K562 (cell line): ENCODE data around the gene LY6G5B. TPM values are rescaled to one million over a fixed set of nuclear protein-coding genes. Genes with fewer than 3 reads are reported as not detected.
A peak's percentile ranks its signal among the peaks of the same experiment; 100 is the strongest.

ENCODE experiments used
- CHD1 ChIP-seq: fragments of 200-600 bp; sonication (generic); IDR thresholded peaks from one replicate; pipeline ENCODE4 v1.6.1; 2012; ENCODE audit warnings: mild to moderate bottlenecking, moderate library complexity, low read length, inconsistent platforms
- EHMT2 ChIP-seq: fragments of 450-650 bp; IDR thresholded peaks from 2 replicates; pipeline ENCODE4 v1.6.1; 2018; ENCODE audit warnings: antibody characterized with exemption
- ELF2 ChIP-seq: fragments of 250-450 bp; sonication (Bioruptor Pico); IDR thresholded peaks from 2 replicates; pipeline ENCODE4 v1.5.0; 2021; ENCODE audit warnings: mild to moderate bottlenecking
- ETS2 ChIP-seq: IDR thresholded peaks from 2 replicates; pipeline ENCODE4 v1.6.1; 2016; ENCODE audit warnings: borderline replicate concordance, missing genetic modification characterization, mild to moderate bottlenecking, moderate library complexity, missing compliant biosample characterization; ENCODE audit not compliant: poor library complexity, severe bottlenecking
- HCFC1 ChIP-seq: IDR thresholded peaks from 2 replicates; pipeline ENCODE4 v1.6.1; 2012; ENCODE audit warnings: low read depth, low read length, improper control_type of control experiment
- HNRNPK ChIP-seq: fragments of 200-400 bp; formaldehyde crosslinking; IDR thresholded peaks from one replicate; pipeline ENCODE4 v1.6.1; 2018; ENCODE audit warnings: mild to moderate bottlenecking, low read depth, low read length; ENCODE audit not compliant: poor library complexity, severe bottlenecking
- IFI16 ChIP-seq: fragments of 250-450 bp; sonication (Bioruptor Pico); IDR thresholded peaks from 2 replicates; pipeline ENCODE4 v2.1.2; 2022; ENCODE audit warnings: mild to moderate bottlenecking, inconsistent platforms
- JUND ChIP-seq, 2 experiments: IDR thresholded peaks; 2 replicates in 1 of 2; 3 replicates in 1 of 2; pipeline ENCODE4 v1.6.1; 2011; ENCODE audit warnings: borderline replicate concordance in 2 of 2, low read depth in 2 of 2, low read length in 2 of 2, improper control_type of control experiment in 1 of 2, missing biosample characterization in 1 of 2, missing genetic modification characterization in 1 of 2, missing genetic modification reagents in 1 of 2
- MYC ChIP-seq, 2 experiments: fragments of 250-450 bp in 1 of 2; sonication (Bioruptor Pico) in 1 of 2; IDR thresholded peaks; 2 replicates each; pipeline versions ENCODE4 v1.5.1 to v1.6.1; 2012 to 2021; ENCODE audit warnings: low read depth in 2 of 2, borderline replicate concordance in 1 of 2, improper control_type of control experiment in 1 of 2, low read length in 1 of 2, mild to moderate bottlenecking in 1 of 2, moderate library complexity in 1 of 2
- RCOR1 ChIP-seq, 2 experiments: IDR thresholded peaks; 2 replicates each; pipeline ENCODE4 v1.6.1; 2012; ENCODE audit warnings: low read depth in 2 of 2, low read length in 2 of 2, borderline replicate concordance in 1 of 2, improper control_type of control experiment in 1 of 2
- SMARCE1 ChIP-seq: fragments of 450-650 bp; IDR thresholded peaks from 2 replicates; pipeline ENCODE4 v1.7.1; 2016; ENCODE audit warnings: mild to moderate bottlenecking
- SRSF3 ChIP-seq: fragments of 200-400 bp; formaldehyde crosslinking; IDR thresholded peaks from 2 replicates; pipeline ENCODE4 v1.6.1; 2016; ENCODE audit warnings: mild to moderate bottlenecking, low read length, moderate library complexity; ENCODE audit not compliant: insufficient read depth
- TRIM28 ChIP-seq: fragments of 450-650 bp; IDR thresholded peaks from 2 replicates; pipeline ENCODE4 v1.6.1; 2017
- ZNF41 ChIP-seq: fragments of 250-450 bp; sonication (Bioruptor Pico); conservative IDR thresholded peaks from 2 replicates; pipeline ENCODE4 v1.4.0; 2020; ENCODE audit warnings: mild to moderate bottlenecking
- ZNF551 ChIP-seq: fragments of 250-450 bp; sonication (Bioruptor Pico); IDR thresholded peaks from 2 replicates; pipeline ENCODE4 v1.5.0; 2021; ENCODE audit warnings: mild to moderate bottlenecking, moderate library complexity
- ZNF583 ChIP-seq: fragments of 250-450 bp; sonication (Bioruptor Pico); IDR thresholded peaks from 2 replicates; pipeline ENCODE4 v1.4.0; 2020
- polyA plus RNA-seq, 8 experiments: library from polyadenylated mRNA; depleted of rRNA in 4 of 8; stranded (reverse) in 5 of 8; unstranded in 3 of 8; fragments of >200 nt; fragmentation: Nextera tagmentation in 2 of 8; fragmentation: Illumina TruSeq in 1 of 8; extraction: Ambion mirVana in 2 of 8; extraction: Trizol in 1 of 8; gene quantifications; 2 replicates each; pipeline versions ENCODE4 v1.2.1 to v1.2.3, GENCODE V29; 2011 to 2014; ENCODE audit warnings: inconsistent platforms in 1 of 8, missing spikeins in 1 of 8
- total RNA-seq, 7 experiments: library from RNA; depleted of rRNA in 6 of 7; stranded (reverse); fragments of >200 nt in 6 of 7; fragmentation: Illumina TruSeq in 2 of 7; extraction: Trizol in 2 of 7; gene quantifications; 2 replicates each; pipeline versions ENCODE4 v1.2.1 to v1.2.3, GENCODE V29; 2011 to 2021; ENCODE audit warnings: low replicate concordance in 1 of 7
- TF ChIP-seq, protein P1 (sequence below): fragments of 250-450 bp; sonication (Bioruptor Pico); IDR thresholded peaks from 2 replicates; pipeline ENCODE4 v1.4.0; 2020; ENCODE audit warnings: mild to moderate bottlenecking
- TF ChIP-seq, protein P2 (sequence below): sonication (generic); IDR thresholded peaks from 2 replicates; pipeline ENCODE4 v1.6.1; 2016
- TF ChIP-seq, protein P3 (sequence below): fragments of 450-650 bp; IDR thresholded peaks from 2 replicates; pipeline ENCODE4 v1.6.1; 2018; ENCODE audit not compliant: partially characterized antibody

The LY6G5B gene
- total and polyA plus RNA-seq, 9 of the 15 experiments (the other 6 are each of a cell fraction or from before 2014, with no cell fraction given), result 6.0 to 27.0 (median 7.5) TPM

DNA sequence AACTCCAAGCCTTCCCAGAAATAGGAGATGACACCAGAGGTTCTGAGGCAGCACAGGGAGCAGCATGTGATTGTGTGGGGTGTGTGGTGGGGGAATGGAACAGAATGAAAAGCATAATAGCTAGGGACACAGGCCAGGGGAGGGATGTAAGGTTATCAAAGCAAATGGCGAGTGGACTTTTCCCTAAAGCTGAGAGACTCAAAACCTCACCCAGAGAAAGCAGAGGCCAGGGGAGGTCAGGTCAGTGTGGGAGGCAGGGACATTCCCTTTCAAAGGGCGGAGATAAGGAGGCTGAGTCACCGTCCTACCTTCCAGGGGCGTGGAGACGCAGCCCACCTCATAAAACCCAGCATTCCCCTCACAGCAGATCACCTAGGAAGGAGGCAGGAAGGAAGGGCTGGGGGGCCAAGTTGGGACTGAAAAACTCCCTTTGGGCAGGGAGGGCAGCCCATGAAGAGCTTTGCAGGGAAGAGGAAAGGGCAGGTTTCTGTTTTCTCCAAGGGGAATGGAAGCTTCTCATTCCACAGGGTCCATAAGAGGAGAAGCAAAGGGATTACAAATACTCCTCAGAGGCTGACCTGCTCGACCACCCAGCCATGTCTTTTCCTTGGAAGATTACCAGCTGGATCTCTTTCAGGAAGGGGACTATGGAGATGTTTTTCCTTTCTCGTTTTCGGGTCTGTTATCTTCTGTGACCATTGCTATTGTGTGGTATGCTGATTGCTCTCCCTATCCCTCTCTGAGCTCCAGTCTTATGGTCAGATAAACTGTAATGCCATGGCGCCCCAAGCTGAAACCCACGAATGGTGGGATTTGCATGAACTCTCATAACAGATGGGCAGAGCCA is 20.7 kb downstream of the LY6G5B start (continued):
- TF ChIP-seq ETS2, result no peak
- peak; percentile 63; the same call in 1 of the 2 replicates for TF ChIP-seq TRIM28
- TF ChIP-seq CHD1, result no peak
- peak; percentile 100 for TF ChIP-seq JUND (IDR thresholded peaks at IDR 0.05; ENCODE audit: borderline replicate concordance, low read depth, low read length)
- peak; percentile 99; the same call in 2 of the 3 replicates for TF ChIP-seq JUND (tag; IDR thresholded peaks at IDR 0.05; ENCODE audit: borderline replicate concordance, low read depth, low read length)
- no peak for TF ChIP-seq HCFC1
- TF ChIP-seq, protein P1, sequence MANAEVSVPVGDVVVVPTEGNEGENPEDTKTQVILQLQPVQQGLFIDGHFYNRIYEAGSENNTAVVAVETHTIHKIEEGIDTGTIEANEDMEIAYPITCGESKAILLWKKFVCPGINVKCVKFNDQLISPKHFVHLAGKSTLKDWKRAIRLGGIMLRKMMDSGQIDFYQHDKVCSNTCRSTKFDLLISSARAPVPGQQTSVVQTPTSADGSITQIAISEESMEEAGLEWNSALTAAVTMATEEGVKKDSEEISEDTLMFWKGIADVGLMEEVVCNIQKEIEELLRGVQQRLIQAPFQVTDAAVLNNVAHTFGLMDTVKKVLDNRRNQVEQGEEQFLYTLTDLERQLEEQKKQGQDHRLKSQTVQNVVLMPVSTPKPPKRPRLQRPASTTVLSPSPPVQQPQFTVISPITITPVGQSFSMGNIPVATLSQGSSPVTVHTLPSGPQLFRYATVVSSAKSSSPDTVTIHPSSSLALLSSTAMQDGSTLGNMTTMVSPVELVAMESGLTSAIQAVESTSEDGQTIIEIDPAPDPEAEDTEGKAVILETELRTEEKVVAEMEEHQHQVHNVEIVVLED (CRISPR knock-in tag), result no peak
- TF ChIP-seq, protein P2, sequence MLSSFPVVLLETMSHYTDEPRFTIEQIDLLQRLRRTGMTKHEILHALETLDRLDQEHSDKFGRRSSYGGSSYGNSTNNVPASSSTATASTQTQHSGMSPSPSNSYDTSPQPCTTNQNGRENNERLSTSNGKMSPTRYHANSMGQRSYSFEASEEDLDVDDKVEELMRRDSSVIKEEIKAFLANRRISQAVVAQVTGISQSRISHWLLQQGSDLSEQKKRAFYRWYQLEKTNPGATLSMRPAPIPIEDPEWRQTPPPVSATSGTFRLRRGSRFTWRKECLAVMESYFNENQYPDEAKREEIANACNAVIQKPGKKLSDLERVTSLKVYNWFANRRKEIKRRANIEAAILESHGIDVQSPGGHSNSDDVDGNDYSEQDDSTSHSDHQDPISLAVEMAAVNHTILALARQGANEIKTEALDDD, result peak; percentile 55; the same call in 1 of the 2 replicates
- peak; percentile 30 to 96 for TF ChIP-seq RCOR1 (IDR thresholded peaks at IDR 0.05; ENCODE audit: borderline replicate concordance in 1 of 2, low read depth in 2 of 2, low read length in 2 of 2)
- TF ChIP-seq ZNF551 (CRISPR knock-in tag), result no peak
- peak; percentile 27; the same call in 1 of the 2 replicates for TF ChIP-seq MYC (IDR thresholded peaks at IDR 0.05; ENCODE audit: low read depth, low read length)
- TF ChIP-seq MYC (CRISPR knock-in tag; IDR thresholded peaks at IDR 0.05; ENCODE audit: borderline replicate concordance, low read depth), result peak; percentile 75; the same call in 1 of the 2 replicates
- no peak for TF ChIP-seq HNRNPK
- no peak for TF ChIP-seq SRSF3
- TF ChIP-seq ZNF583 (CRISPR knock-in tag), result peak; percentile 71
- TF ChIP-seq, protein P3, sequence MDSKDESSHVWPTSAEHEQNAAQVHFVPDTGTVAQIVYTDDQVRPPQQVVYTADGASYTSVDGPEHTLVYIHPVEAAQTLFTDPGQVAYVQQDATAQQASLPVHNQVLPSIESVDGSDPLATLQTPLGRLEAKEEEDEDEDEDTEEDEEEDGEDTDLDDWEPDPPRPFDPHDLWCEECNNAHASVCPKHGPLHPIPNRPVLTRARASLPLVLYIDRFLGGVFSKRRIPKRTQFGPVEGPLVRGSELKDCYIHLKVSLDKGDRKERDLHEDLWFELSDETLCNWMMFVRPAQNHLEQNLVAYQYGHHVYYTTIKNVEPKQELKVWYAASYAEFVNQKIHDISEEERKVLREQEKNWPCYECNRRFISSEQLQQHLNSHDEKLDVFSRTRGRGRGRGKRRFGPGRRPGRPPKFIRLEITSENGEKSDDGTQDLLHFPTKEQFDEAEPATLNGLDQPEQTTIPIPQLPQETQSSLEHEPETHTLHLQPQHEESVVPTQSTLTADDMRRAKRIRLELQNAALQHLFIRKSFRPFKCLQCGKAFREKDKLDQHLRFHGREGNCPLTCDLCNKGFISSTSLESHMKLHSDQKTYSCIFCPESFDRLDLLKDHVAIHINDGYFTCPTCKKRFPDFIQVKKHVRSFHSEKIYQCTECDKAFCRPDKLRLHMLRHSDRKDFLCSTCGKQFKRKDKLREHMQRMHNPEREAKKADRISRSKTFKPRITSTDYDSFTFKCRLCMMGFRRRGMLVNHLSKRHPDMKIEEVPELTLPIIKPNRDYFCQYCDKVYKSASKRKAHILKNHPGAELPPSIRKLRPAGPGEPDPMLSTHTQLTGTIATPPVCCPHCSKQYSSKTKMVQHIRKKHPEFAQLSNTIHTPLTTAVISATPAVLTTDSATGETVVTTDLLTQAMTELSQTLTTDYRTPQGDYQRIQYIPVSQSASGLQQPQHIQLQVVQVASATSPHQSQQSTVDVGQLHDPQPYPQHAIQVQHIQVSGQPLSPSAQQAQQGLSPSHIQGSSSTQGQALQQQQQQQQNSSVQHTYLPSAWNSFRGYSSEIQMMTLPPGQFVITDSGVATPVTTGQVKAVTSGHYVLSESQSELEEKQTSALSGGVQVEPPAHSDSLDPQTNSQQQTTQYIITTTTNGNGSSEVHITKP, result peak; percentile 61
- TF ChIP-seq ZNF41 (CRISPR knock-in tag), result 0 out of 2 replicates have a peak, but pooled peaks have one; percentile 7
- no peak for TF ChIP-seq IFI16 (CRISPR knock-in tag)
- TF ChIP-seq EHMT2, result peak; percentile 36; the same call in 1 of the 2 replicates
- TF ChIP-seq SMARCE1, result peak; percentile 100
- no peak for TF ChIP-seq ELF2 (CRISPR knock-in tag)
